ENCODE data around the gene OGDH. TPM values are rescaled to one million over a fixed set of nuclear protein-coding genes. Genes with fewer than 3 reads are reported as not detected.
"Not testable (repeated sequence)": the region's sequence is repeated elsewhere in the genome, so short reads cannot be mapped to it uniquely, and the experiment has no call there.

OGDH gene
- total and polyA plus RNA-seq, 2 experiments from 2014 or later: 31.4 to 75.3 TPM

DNA sequence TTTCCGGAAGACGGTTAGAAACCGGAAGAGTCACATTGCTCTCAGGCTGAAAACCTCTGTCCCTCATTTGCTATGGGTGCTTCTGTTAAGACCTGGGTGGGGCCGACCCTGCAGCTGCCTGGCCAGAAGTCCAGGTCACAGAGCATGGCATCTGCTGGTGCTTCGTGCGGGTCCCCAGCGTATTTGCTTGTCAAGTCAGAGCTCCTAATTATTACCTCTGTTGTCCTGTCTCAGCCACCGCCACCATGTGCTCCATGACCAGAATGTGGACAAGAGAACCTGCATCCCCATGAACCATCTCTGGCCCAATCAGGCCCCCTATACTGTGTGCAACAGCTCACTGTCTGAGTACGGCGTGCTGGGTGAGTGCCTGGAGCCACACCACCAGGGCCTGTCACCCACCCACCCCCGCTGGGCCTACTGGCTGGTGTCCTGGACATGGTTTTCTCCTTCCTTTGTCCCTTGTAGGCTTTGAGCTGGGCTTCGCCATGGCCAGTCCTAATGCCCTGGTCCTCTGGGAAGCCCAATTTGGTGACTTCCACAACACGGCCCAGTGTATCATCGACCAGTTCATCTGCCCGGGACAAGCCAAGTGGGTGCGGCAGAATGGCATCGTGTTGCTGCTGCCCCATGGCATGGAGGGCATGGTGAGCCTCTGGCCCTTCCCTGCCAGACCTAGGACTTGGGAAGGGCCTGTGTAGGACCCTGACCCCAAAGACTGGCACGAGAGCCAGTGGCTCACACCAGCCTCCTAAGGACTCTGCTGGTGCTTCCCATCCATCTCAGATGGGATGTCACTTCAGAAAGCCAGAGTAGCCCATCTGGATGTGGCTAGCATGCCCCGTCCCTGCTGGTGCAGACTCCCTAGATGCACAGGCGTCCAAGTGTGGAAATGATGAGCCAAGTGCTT, 91.0 kb downstream of the OGDH start:
- 96 to 100% methylated on average over 20 of the region's 20 CpGs for WGBS, 2 experiments (ENCODE audit: low coverage in 1 of 2, low lambda C conversion rate in 2 of 2, missing lambda C conversion rate in 2 of 2)
- H3K36me3 ChIP-seq (ENCODE audit: low read depth): peaks cover 32% of the 10 kb centered on the region; the same call in 1 of the 2 replicates
- in situ Hi-C loops (cut with MboI): no loop called here

DNA sequence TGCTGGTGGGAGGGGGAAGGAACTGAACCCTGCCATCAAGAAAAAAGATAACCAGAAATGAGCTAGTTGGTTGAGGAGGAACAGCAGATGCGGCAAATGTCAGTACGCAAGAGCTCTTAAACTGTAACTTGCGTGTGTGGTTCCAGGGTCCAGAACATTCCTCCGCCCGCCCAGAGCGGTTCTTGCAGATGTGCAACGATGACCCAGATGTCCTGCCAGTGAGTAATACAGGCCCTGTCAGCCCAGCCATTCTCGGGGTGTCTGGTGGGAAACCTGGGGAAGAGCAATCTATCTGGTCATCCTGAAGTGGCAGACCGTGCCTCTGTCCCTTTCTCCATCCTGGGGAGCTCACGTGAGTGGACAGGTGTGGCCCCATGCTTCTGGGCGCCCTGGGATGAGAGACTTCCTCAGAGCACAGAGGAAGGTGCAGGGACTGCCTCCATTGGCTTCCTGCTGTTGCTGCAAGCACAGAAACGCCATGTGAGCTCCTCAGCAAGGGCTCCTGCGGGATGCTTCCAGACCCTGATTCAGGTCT, 91.7 kb downstream of the OGDH start:
- Histone ChIP-seq H3K4me1 (ENCODE audit: insufficient read depth) (peaks cover 10% of the 10 kb centered on the region), H3K9ac (no peak overlapping the region), H2AFZ (no peak overlapping the region), H3K27me3 (replicated peaks; ENCODE audit: insufficient read depth) (no peaks in the 10 kb centered on the region), H3K4me3 (no peak overlapping the region), H3K9me3 (ENCODE audit: low read depth) (no peaks in the 10 kb centered on the region), H3F3A (ENCODE audit: insufficient read depth) (peaks cover 14% of the 10 kb centered on the region), H4K20me1 (ENCODE audit: insufficient read depth) (no peaks in the 10 kb centered on the region), H3K27ac (no peak overlapping the region), H3K9me2 (ENCODE audit: insufficient read depth) (no peaks in the 10 kb centered on the region), H3K4me2 (ENCODE audit: unreplicated experiment) (no peak overlapping the region), H3K79me2 (ENCODE audit: insufficient read depth) (no peaks in the 10 kb centered on the region), H3K36me3 (ENCODE audit: low read depth) (peaks cover 36% of the 10 kb centered on the region; the same call in 1 of the 2 replicates)
- WGBS, 2 experiments (ENCODE audit: low coverage in 1 of 2, low lambda C conversion rate in 2 of 2, missing lambda C conversion rate in 2 of 2): 92% methylated on average over 13 of the region's 13 CpGs
- no peak for DNase-seq
- in situ Hi-C loops (cut with MboI): no loop called here
- no peak for TF ChIP-seq EZH2phosphoT487 (IDR thresholded peaks at IDR 0.05; ENCODE audit: insufficient read depth, low read depth)
- TF ChIP-seq EZH2 (IDR thresholded peaks at IDR 0.05; ENCODE audit: insufficient read depth, poor library complexity, severe bottlenecking): no peak

More for the DNA sequence above, 91.0 kb downstream of the OGDH start:
- Histone ChIP-seq H3K9ac (no peak overlapping the region), H3K27ac (no peak overlapping the region), H4K20me1 (ENCODE audit: insufficient read depth) (no peaks in the 10 kb centered on the region), H3K79me2 (ENCODE audit: insufficient read depth) (no peaks in the 10 kb centered on the region), H3K27me3 (replicated peaks; ENCODE audit: insufficient read depth) (no peaks in the 10 kb centered on the region), H3K9me3 (ENCODE audit: low read depth) (no peaks in the 10 kb centered on the region), H3K4me1 (ENCODE audit: insufficient read depth) (peaks cover 10% of the 10 kb centered on the region), H3F3A (ENCODE audit: insufficient read depth) (peaks cover 14% of the 10 kb centered on the region), H3K4me3 (no peak overlapping the region), H3K9me2 (ENCODE audit: insufficient read depth) (no peaks in the 10 kb centered on the region), H3K4me2 (ENCODE audit: unreplicated experiment) (no peak overlapping the region), H2AFZ (no peak overlapping the region)
- TF ChIP-seq EZH2phosphoT487 (IDR thresholded peaks at IDR 0.05; ENCODE audit: insufficient read depth, low read depth) (no peak), EZH2 (IDR thresholded peaks at IDR 0.05; ENCODE audit: insufficient read depth, poor library complexity, severe bottlenecking) (no peak)
- DNase-seq: no peak

GRCh38 chr7:44699598-44699997, 93.2 kb downstream of the OGDH start:
- H2AFZ ChIP-seq; H3K27me3 ChIP-seq (replicated peaks; ENCODE audit: insufficient read depth); H3K4me2 ChIP-seq (ENCODE audit: unreplicated experiment); DNase-seq; H3K9me3 ChIP-seq (ENCODE audit: low read depth); H3K27ac ChIP-seq; H4K20me1 ChIP-seq (ENCODE audit: insufficient read depth); H3K4me3 ChIP-seq; H3K79me2 ChIP-seq (ENCODE audit: insufficient read depth); H3F3A ChIP-seq (ENCODE audit: insufficient read depth); H3K9ac ChIP-seq; in situ Hi-C loops (cut with MboI); H3K4me1 ChIP-seq (ENCODE audit: insufficient read depth); H3K9me2 ChIP-seq (ENCODE audit: insufficient read depth): not testable (repeated sequence)
- WGBS, 2 experiments (ENCODE audit: low coverage in 1 of 2, low lambda C conversion rate in 2 of 2, missing lambda C conversion rate in 2 of 2): 92 to 100% methylated on average over 2 of the region's 2 CpGs
- H3K36me3 ChIP-seq (ENCODE audit: low read depth): peaks cover 39% of the 10 kb centered on the region; the same call in 1 of the 2 replicates

GRCh38 chr7:44700322-44700721, 93.9 kb downstream of the OGDH start:
- no peaks in the 10 kb centered on the region for H3K79me2 ChIP-seq (ENCODE audit: insufficient read depth)
- no peaks in the 10 kb centered on the region for H3K9me2 ChIP-seq (ENCODE audit: insufficient read depth)
- no peak for DNase-seq
- no peaks in the 10 kb centered on the region for H4K20me1 ChIP-seq (ENCODE audit: insufficient read depth)
- H3K4me1 ChIP-seq (ENCODE audit: insufficient read depth): no peaks in the 10 kb centered on the region
- in situ Hi-C loops (cut with MboI): no loop called here
- peaks cover 35% of the 10 kb centered on the region; the same call in 1 of the 2 replicates for H3K36me3 ChIP-seq (ENCODE audit: low read depth)
- no peak overlapping the region for H2AFZ ChIP-seq
- WGBS, 2 experiments (ENCODE audit: low coverage in 1 of 2, low lambda C conversion rate in 2 of 2, missing lambda C conversion rate in 2 of 2): 90 to 93% methylated on average over 8 of the region's 8 CpGs
- H3F3A ChIP-seq (ENCODE audit: insufficient read depth): no peaks in the 10 kb centered on the region
- H3K4me3 ChIP-seq: no peak overlapping the region
- H3K4me2 ChIP-seq (ENCODE audit: unreplicated experiment): no peak overlapping the region
- TF ChIP-seq EZH2phosphoT487 (IDR thresholded peaks at IDR 0.05; ENCODE audit: insufficient read depth, low read depth) (no peak), EZH2 (IDR thresholded peaks at IDR 0.05; ENCODE audit: insufficient read depth, poor library complexity, severe bottlenecking) (no peak)
- no peaks in the 10 kb centered on the region for H3K9me3 ChIP-seq (ENCODE audit: low read depth)
- no peak overlapping the region for H3K27ac ChIP-seq
- H3K27me3 ChIP-seq (replicated peaks; ENCODE audit: insufficient read depth): no peaks in the 10 kb centered on the region
- H3K9ac ChIP-seq: no peak overlapping the region

GRCh38 chr7:44703391-44703790, 97.0 kb downstream of the OGDH start:
- H3K4me1 ChIP-seq (ENCODE audit: insufficient read depth); H3F3A ChIP-seq (ENCODE audit: insufficient read depth); H3K79me2 ChIP-seq (ENCODE audit: insufficient read depth); H3K9me2 ChIP-seq (ENCODE audit: insufficient read depth); H4K20me1 ChIP-seq (ENCODE audit: insufficient read depth); H3K27ac ChIP-seq; in situ Hi-C loops (cut with MboI); H3K27me3 ChIP-seq (replicated peaks; ENCODE audit: insufficient read depth); H3K9me3 ChIP-seq (ENCODE audit: low read depth); H3K9ac ChIP-seq; DNase-seq; H3K4me3 ChIP-seq; H2AFZ ChIP-seq; H3K4me2 ChIP-seq (ENCODE audit: unreplicated experiment): not testable (repeated sequence)
- 93 to 94% methylated on average over 10 of the region's 10 CpGs for WGBS, 2 experiments (ENCODE audit: low coverage in 1 of 2, low lambda C conversion rate in 2 of 2, missing lambda C conversion rate in 2 of 2)
- H3K36me3 ChIP-seq (ENCODE audit: low read depth): peaks cover 21% of the 10 kb centered on the region; the same call in 1 of the 2 replicates
